ENCODE data around the gene SLC39A10. TPM values are rescaled to one million over a fixed set of nuclear protein-coding genes. Genes with fewer than 3 reads are reported as not detected.
"Not testable (repeated sequence)": the region's sequence is repeated elsewhere in the genome, so short reads cannot be mapped to it uniquely, and the experiment has no call there.

Gene SLC39A10
- polyA plus RNA-seq, 12 donors: 18.7 to 93.0 (median 28.0) TPM

DNA sequence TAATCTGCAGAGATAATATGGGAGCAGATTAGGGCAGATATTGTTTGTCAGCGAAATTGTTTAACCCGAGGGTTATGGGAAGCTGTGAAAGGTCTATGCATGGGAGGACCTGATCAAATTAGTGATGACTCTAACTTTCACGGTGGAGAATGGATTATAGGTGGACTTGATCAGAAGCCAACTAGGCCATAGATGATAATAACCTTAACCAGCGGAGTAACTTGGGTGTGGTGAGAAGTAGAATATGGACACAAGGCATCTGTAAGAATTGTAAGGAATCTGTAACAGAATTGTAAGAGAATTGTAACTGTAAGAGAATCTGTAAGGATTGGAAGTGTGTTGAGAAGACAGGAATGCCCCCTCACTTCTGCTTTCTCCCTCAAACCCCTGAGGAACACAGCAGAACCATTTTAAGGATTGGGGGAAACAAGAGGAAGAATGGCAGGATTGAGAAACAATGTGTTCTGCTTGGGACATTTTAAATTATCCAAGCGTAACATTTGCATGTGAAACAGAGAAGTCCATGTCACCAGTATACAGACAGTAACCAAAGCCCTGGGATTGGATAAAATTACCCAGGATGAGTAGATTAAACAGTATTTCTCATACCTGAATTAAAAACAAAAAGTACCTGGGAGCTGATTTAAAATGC lies 14.9 kb upstream of the SLC39A10 start:
- no peak for DNase-seq

DNA sequence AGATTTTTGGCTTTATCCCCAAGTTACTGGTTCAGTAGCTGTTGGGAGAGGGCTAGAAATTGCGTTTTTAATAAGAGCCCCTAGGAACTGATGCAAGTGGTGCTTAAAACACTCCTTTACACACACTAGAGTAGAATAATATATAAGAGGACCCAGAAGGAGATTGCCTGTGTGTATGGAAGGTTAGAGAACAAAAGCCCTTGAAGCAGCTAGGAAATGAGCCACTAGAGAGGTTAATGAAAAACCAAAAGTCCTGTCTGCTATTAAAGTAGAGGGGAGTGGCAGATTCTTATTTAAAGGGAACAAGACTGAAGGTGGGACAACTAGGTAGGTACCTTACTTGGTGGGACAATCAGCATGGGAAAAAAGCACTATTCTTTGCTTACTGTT lies 14.4 kb upstream of the SLC39A10 start:
- no peak for DNase-seq

DNA sequence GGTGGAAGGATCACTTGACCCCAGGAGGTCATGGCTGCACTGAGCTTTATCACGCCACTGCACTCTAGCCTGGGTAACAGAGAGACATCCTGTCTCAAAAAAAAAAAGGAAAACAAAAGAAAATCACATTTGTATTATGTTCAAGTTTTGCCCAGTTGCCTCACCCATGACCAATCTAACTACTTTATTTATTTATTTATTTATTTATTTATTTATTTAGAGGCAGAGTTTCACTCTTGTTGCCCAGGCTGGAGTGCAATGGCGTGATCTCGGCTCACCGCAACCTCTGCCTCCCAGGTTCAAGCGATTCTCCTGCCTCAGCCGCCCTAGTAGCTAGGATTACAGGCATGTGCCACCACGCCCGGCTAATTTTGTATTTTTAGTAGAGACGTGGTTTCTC lies 12.3 kb upstream of the SLC39A10 start:
- not testable (repeated sequence) for DNase-seq

GRCh38 chr2:195645413-195645812 lies 11.6 kb upstream of the SLC39A10 start:
- DNase-seq: no peak

DNA sequence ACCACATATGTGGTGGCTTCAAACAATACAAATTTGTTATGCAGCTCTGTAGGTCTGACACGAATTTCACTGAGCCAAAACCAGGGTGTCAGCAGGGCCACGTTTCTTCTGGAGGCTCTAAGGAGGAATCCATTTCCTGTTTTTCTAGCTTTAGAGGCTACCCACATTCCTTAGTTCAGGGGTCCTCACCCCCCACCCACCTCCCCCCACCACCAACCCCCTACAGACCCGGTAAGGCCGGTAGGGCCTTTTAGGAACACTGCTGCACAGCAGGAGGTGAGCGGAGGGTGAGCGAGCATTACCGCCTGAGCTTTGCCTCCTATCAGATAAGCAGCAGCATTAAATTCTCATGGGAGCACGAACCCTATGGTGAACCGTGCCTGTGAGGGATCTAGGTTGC lies 10.6 kb upstream of the SLC39A10 start:
- no peak for DNase-seq

DNA sequence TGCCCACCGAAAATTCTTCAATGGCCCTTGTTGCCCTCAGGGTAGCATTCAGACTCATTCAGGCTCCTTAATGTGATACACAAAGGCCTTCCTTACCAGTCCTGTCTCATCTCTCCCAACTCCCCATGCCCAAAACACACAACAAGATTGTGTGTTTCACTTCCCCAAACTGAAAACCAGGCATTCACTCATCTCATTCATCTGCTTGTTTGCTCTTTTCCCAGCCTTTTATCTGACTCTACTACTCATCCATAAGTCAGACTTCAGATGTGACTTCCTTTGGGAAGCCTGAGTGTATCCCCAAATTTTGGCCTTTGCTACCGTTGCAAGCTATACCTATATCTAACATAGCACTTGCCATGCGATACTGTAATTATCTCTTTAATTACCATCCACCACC lies 9.7 kb upstream of the SLC39A10 start:
- no peak for DNase-seq

- DNase-seq: not testable (repeated sequence)
Measured at GRCh38 chr2:195648370-195648769, 8.7 kb upstream of the SLC39A10 start.

DNA sequence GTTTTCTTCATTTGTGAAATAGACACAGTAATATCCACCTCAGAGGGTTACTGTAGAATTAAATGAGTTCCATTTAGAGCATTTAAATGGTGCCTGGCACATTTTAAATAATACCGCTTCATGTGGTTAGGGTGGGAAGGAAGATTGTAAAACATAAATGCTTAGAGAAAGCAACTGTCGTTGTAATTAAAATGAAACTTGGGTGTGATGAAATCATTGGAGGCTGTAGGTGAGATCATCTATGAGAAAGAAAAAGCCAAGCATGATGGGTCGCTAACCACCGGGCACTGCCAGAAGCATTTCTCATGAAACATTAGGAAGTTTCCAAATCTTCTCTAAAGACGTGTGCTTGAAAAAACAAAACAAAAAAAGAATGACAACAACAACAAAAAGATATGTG lies 8.2 kb upstream of the SLC39A10 start:
- no peak for DNase-seq

DNA sequence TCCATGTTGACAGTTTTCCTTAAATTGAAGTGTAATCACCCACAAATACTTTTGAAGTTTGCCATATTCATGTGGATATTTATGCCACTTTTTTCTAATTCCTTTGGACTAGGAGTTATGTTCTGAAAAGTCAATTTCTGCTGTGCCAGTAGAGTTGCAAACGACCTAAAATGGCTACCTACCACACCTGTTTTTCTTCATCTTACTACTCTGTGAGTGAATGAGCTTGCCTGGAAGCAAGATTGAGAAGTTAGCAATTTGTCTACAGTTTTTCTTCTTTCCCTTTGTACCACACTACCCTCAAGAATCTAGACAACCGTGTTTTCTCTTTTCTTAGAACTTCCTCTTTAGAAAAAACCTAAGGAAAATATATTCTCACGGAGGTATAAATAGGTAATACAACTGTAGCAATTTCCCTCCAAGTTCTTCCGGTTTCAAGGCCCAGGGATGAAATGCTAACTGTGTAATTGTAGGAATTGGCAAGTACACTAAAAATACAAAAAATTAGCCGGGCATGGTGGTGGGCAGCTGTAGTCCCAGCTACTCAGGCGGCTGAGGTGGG lies 7.3 kb upstream of the SLC39A10 start:
- DNase-seq: no peak

- no peak for DNase-seq
Measured at GRCh38 chr2:195651046-195651445, 6.0 kb upstream of the SLC39A10 start.

DNA sequence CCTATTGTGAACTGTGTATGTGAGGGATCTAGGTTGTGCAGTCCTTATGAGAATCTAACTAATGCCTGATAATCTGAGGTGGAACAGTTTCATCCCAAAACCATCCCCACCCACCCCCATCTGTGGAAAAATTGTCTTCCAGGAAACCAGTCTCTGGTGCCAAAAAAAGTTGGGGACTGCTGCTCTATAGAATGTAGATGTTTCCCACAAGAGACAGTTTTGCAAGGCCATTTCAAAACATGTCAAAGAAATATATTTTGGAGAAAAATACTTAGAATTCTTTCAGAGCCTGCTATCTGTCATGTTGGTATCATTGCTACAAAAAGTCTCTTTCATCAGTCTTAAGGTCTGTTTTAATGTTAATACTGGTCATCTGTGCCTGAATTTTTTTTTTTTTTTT lies 4.1 kb upstream of the SLC39A10 start:
- no peak for DNase-seq

- no peak for DNase-seq
Measured at GRCh38 chr2:195656161-195656858, 716 bp upstream of the SLC39A10 start.

GRCh38 chr2:195657634-195658540 lies 861 bp downstream of the SLC39A10 start:
- DNase-seq: peak; percentile 75

DNA sequence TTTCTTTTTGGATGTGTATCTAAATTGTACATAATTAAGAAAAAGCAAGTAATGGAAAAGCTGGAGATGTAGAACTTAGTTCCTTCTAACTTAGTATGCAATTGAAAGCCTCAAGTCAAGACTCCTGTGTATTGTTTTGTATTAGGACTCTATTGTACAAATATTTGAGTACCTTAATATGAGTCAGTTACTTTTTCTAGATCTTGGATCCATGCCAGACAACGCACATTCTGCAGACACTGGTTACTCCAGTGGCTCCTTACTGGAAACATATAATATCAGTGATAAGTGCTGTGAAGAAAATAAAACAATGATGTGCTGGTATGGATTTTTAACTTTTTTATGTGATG lies 1.5 kb downstream of the SLC39A10 start:
- DNase-seq: peak; percentile 28

DNA sequence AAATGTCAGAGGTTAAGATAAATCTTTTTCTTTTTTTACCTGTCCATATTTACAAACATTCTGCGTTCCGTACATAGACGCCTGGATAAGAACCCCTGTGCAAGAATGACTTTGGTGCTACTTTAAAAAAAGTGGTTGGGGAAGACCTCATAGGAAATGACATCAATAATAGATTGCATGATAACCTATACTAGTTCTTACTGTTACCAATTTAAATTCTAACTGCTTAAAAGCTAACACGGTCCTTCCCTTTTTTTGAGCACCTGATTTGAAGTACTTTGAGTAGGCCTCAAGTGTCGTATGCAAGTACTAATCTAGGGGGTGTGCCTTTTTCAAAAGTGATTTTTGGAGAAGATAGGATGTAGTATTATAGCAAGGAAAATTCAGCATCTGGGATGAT lies 2.1 kb downstream of the SLC39A10 start:
- DNase-seq: no peak

- DNase-seq: peak; percentile 78
Measured at GRCh38 chr2:195659982-195660890, 3.2 kb downstream of the SLC39A10 start.

DNA sequence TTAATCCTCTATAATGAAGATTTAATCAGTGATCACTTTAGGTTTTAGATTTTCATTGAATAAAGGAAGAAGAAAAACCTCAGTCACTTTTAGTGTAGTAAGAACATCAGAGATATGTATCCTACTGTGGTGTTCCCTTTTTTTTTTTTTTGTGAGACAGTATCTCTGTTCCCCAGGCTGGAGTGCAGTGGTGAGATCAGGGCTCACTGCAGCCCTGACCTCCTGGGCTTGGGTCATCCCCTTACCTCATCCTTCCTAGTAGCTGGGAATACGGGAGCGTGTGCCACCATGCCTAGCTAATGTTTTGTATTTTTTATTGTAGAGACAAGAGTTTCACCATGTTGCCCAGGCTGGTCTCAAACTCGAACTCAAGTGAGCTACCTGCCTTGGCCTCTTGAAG lies 5.1 kb downstream of the SLC39A10 start:
- no peak for DNase-seq

- no peak for DNase-seq
Measured at GRCh38 chr2:195663007-195663406, 6.0 kb downstream of the SLC39A10 start.

DNA sequence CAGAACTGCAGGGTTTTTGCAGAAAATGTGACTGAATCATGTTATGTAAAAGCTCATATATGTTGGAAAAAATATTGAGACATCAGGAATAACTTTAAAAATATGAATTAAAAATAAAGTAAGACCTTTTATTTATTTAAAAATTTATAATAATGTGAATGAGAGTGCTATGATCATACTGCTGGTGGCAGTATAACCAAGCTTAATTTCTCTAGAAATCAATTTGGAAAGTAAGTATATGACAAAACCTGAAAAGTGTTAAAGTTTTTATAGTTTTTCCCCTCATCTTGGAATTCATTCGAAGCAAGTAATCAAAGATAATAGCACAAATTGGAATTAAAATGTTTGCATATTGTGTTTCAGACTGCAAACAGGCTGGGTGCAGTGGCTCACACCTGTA lies 7.5 kb downstream of the SLC39A10 start:
- DNase-seq: no peak

DNA sequence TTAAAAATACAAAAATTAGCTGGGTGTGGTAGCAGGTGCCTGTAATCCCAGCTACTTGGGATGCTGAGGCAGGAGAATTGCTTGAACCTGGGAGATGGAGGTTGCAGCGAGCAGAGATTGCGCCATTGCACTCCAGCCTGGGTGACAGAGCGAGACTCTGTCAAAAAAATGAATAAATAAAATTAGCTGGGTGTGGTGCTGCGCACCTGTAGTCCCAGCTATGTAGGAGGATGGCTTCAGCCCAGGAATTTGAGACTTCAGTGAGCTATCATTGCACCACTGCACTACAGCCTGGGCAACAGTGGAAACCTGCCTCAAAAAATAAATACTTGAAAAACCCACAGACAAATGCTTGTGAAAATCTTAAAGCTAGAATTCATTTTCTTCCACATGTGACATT lies 8.1 kb downstream of the SLC39A10 start:
- DNase-seq: not testable (repeated sequence)

DNA sequence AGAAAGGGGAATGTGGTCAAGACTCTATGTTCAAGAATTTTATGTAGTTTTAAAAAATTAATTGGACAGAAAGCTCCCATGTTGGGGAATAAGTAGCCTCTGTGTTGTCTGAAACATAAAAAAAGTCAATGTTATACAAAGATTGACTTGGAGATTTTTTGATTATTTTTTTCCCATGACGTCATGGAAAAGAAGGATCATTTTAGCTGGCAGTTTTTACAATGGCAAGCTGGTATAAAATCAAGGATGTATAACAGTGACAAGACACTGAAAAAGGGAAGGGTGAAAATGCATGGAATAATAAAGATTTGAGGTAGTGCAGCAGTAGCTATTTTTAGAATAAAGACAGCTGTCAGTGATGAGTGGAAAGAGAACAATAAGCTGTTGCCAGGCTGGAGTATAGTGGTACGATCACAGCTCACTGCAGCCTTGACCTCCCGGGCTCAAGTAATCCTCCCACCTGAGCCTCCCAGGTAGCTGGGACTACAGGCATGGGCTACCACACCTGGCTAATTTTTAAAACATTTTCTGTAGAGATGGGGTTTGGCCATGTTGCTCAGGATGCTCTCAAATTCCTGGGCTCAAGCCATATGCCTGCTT lies 9.2 kb downstream of the SLC39A10 start:
- DNase-seq: no peak

Data from muscle of arm (tissue), 12 donors.